GM19035 (cell line): ENCODE data around the gene METTL8.
"Not testable (repeated sequence)": the region's sequence is repeated elsewhere in the genome, so short reads cannot be mapped to it uniquely, and the experiment has no call there.

Source experiments
- ATAC-seq: cut with Tn5 transposase; IDR thresholded peaks from one replicate; pipeline ENCODE4 v1.9.1; 2021; ENCODE audit not compliant: unreplicated experiment

The METTL8 gene

DNA sequence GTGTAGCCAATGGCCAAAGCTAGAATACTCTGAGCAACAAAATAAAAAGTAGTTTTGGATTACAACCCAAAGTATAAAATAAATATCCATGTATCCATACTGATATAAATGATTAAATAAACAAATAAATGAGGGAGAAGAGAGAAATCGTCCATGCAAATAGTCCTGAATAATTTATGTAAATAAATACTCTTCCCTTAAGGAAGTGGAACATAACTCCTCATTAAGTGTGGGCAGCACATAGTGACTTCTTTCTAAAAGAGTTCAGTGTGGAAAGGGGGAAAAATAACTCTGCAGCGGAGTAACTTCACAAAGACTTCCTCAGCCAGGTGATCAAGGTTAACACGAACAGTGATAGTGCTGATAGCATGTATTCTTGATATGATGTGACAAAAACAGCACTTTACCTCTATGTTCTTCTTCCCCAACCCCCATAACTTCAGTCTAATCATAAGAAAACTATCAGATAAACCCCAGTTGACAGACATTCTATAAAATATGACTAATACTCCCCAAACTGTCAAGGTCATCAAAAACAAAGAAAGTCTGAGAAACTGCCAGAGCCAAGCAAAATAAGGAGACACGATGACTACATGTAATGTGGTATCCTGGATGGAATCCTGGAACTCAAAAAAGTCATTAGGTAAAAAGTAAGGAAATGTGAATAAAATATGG, 30.7 kb downstream of the METTL8 start:
- ATAC-seq: no peak

DNA sequence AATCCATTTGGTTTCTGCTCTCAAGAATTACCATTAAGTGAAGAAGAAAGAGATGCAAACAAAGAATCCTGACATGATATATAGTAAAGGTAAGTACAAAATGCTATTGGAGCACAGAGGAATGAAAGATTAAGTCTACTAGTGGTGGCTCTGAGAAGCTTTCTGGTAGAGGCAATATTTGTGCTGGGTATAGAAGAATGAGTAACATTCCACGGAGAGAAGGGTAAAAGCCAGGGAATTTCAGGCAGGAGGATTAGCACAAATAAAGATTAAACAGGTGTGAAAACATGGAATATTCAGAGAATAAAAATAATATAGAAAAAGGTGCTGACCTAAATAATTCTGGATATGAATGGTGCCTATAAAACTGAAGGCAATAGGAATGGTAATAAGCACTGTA, 31.8 kb downstream of the METTL8 start:
- no peak for ATAC-seq

DNA sequence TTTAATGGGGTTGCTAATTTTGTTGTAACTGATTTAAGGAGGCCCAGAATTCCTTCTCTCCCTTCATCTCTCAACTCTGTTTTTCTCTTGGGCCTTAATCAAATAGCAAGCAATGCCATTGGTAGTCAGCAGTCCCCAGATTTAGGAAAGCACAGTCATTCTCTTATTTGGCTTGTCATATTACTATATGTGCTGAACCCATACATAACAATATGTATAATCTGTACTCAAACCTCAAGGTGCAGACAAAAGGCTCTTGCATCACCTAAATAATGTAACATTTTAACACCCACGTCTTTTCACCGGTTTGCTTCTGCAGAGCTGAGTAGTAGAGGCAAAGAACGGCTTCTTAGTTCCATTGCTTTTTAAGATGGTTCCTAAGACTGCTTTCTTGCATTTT, 33.4 kb downstream of the METTL8 start:
- no peak for ATAC-seq

DNA sequence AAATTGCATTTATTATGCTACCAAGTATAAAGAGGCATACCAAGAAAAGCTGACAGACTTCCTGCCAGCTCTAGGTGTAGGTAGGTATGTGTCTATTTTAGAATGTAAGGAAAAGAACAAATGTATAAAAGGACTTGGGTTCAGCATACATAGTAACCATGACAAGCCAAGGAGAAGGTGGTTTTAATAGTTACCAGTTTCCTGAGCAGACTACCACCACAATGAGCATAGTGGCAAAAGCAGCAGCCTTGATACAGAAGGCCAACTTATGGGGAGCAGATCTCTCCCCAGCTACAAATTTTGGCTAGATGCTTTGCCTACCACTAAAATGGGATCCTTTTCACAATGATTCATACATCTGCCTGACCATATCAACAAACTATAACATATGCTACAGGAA, 34.5 kb downstream of the METTL8 start:
- no peak for ATAC-seq

DNA sequence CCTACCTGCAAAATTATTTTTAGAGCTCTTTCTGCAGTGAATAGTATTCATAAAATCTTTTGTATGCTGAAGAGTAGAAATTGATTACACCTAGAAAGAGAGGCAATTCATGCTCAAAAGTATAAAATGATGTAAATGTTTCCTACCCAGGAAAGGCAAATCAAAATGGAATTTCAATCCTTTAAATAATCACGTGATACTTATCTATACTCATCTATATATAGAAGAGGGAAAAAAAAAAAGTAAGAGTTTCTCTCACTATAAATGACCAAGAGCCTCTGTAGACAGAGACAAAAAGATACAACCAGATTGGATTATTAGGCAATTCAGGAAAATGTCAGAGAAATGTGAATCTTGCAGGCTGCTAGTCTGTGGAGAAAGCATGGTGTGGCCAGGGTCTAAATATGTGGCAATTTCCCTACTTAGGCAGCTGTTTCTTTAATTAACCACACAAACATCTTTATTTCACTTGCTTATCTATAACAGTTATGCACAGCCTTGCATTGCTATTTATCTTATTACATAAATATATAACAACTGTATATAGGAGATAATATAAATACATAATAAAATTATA, 39.5 kb downstream of the METTL8 start:
- no peak for ATAC-seq

DNA sequence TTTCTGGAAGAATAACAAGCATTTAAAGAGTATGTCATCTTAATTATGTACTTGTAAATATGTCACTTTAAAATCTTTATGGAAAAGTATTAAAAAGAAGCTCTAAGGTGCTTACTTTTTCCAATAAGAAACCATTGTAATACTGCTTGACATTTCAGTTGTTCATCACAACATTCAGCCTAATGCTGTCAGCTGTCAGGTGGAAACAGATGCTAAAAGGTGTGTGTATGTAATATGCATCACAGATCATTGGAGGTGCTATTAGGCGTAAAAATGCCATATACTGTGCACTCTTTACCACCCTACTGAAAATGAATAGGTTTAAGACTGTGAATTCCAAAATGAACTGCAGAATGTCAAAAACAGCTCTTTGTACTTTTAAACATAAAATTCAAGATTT, 40.3 kb downstream of the METTL8 start:
- ATAC-seq: no peak

DNA sequence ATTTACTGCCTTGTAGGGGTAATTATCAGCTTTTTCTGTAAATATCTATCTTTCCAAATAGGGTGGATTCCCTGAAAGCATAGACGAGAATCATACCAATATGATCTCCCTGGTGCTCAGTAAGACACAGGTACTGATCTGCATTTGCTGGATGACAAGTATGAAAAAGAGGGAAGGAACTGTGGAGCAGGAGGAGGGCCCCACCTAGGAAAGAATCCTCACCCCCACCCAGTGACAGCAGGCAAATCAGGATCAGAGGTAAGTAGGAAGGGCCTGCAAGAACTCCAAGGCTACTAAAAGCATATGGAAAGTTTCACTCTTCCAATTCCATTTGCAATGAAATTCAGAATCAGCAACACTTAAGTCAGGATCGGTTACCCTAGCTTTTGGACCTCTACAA, 42.3 kb downstream of the METTL8 start:
- no peak for ATAC-seq

DNA sequence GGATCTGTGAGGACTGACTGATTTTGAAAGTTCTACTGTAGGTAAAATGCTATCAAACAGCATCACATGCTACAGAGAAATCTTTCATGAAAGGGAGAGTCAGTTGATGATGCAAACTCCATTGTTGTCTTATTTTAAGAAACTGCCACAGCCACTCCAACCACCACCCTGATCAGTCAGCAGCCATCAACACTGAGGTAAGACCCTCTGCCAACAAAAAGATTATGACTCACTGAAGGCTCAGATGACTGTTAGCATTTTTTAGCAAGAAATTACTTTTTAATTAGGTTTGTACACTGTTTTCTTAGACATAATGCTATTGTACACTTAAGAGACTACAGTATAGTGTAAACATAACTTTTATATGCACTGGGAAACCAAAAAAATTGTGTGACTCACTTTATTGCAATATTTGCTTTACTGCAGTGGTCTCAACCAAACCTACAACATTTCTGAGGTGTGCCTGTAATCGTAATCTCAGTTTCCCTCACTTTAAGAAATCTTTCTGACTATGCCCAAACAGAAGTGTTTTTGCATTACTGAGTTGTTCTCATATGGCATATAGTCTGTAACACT, 42.8 kb downstream of the METTL8 start:
- ATAC-seq: no peak

DNA sequence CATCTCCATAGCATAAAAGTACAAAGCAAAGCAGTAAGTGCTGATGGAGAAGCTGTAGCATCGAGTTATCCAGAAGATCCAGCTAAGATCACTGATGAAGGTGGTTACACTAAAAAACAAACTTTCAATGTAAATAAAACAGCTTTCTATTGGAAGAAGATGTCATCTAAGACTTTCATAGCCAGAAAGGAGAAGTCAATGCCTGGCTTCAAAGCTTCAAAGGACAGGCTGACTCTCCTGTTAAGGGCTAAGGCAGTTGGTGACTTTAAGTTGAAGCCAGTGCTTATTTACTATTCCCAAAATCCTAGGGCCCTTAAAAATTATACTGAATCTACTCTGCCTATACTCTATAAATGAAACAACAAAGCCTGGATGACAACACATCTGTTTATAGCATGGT, 44.0 kb downstream of the METTL8 start:
- no peak for ATAC-seq

DNA sequence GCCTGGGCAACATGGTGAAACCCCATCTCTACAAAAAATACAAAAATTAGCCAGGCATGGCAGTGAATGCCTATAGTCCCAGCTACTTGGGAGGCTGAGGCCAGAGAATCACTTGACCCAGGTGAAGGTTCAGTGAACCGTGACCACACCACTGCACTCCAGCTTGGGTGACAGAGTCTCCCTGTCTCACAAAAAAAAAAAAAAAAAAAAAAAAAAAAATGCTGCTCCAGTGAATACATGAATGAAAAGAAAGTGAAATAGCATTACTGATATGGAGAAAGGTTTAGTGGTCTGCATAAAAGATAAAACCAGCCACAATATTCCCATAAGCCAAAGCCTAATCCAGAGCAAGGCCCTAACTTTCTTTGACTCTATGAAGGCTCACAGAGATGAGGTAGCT, 44.5 kb downstream of the METTL8 start:
- ATAC-seq: no peak

DNA sequence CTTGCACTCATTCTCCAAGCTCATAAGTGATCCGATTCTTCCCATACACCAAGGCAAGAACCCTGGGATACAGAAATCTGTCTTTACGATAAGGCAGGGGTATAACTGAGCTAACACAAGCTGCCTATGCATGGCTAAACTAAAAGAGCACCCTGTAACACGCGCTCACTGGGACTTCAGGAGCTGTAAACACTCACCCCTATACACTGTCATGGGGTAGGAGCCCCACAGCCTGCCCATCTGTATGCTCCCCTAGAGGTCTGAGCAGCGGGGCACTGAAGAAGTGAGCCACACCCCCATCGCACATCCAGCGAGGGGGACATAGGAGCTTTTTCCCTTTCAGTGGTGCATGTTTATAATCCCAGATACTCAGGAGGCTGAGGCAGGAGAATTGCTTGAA, 46.7 kb downstream of the METTL8 start:
- ATAC-seq: no peak

DNA sequence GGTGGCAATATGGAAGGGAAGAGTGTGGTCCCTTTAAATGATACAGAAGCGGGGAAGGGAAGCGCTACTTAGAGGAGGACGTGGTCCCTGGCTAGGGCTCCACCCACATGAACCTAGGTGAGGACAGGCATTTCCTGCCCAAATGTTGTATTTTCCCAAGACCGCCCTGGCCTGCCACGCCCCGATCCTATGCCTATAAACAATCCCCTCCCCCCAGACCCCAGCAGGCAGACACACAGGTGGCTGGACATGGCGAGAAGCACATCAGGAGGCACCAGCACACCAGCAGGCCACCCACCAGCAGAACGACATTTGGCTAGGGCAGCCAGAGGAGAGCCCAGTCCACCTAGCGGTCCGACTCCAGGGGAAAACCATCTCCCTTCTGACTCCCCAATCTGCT, 47.2 kb downstream of the METTL8 start:
- no peak for ATAC-seq

DNA sequence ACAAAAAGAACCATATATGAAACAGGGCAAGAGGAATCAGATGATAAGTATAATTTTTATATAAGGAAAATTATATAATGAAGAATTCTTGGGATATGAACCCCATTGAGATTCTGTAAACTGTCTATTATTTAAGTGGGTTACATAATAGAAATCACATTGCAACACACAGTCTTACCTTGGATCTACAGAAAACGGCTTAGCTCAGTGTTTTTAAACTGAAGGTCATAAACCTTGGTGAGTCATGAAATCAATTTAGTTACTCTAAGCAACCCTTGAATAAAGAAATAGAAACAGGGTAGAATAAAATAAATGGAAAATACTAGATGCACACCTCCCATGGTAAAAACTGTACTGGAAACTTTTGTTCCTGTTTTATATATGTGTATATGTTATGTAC, 50.7 kb downstream of the METTL8 start:
- no peak for ATAC-seq

DNA sequence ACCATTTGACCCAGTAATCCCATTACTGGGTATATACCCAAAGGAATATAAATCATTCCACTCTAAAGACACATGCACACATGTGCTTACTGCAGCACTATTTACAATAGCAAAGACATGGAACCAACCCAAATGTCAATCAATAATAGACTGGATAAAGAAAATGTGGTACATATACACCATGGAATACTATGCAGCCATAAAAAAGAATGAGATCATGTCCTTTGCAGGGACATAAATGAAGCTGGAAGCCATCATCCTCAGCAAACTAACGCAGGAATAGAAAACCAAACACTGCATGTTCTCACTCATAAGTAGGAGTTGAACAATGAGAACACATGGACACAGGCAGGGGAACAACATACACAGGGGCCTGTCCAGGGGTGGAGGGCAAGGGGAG, 51.6 kb downstream of the METTL8 start:
- ATAC-seq: not testable (repeated sequence)

DNA sequence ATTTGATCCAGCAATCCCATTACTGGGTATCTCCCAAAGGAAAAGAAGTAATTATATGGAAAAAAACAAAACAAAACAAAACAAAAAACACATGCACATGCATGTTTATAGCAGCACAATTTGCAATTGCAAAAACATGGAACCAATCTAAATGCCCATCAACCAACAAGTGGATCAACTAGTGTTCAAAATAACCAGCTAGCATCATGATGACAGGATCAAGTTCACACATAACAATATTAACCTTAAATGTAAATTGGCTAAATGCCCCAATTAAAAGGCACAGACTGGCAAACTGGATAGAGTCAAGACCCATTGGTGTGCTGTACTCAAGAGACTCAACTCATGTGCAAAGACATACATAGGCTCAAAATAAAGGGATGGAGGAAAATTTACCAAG, 55.9 kb downstream of the METTL8 start:
- ATAC-seq: not testable (repeated sequence)

DNA sequence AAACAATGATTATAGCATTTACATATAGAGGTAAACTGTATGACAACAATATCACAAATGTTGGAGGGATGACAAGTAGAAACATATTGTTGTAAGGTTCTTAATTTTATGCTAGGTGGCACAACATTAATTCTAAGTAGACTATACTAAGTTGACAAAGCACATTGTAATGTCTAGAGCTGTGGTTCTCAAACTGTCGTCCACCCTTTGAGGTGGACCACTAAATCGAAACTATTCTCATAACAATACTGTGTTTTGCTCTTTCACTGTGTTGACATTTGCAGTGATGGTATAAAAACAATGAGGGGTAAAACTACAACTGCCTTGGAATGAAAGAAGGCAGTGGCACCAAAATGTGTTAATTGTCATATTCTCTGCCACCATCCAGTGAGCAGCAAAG, 66.1 kb downstream of the METTL8 start:
- no peak for ATAC-seq

DNA sequence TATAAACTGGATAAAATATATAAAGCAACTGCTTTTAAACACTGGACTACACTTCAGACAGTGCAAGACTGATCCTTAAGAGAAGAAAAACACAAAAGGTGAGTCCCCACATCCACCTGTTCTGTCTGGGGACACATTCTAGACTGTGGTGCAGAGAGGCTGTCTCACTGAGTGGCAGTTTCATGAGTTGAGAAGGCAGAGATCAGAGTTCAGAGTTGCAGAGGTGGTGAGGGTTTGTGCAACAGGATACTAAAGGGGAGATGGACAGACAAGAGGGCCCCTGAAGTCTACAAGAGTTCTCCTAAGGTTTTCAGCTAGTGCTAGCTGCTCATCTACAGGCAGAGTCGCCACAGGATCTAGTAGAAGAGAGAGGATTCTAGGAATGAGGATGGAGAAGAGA, 68.0 kb downstream of the METTL8 start:
- no peak for ATAC-seq

DNA sequence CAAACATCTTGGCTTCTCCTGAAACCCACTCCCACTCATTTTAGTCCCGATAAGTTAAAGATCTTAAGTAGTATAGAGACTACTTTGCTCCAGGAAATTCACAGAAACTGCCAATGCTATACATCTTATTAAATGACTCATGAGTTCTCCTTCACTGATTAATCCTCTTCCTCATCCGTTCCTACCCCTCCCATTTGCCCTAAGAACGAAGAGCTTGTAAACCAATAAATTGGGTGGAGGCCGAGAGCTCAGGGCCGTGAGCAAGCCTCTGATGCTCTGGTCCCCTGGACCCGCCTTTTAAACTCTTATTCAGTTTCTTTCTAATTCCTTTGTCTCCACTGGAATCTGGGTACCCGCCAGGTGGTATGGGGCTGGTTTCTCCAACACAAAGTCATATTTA, 68.6 kb downstream of the METTL8 start:
- ATAC-seq: no peak

DNA sequence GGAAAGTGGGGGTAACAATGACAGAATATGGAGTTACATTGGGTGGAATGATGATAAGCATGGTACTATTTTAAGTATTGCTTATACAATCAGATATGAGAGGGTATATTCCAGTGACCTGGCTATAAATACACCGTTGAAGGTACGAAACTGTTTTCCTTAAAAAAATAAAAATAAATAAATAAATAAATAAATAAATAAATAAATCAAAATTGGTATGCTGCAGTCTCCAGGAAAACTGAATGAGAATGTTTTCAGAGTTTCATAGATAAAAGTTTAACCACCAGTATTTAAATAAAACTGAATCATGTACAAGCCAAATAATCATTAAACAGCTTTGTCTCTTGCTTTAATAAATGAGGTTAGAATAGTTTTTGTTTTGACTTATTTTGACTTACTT, 71.4 kb downstream of the METTL8 start:
- no peak for ATAC-seq

DNA sequence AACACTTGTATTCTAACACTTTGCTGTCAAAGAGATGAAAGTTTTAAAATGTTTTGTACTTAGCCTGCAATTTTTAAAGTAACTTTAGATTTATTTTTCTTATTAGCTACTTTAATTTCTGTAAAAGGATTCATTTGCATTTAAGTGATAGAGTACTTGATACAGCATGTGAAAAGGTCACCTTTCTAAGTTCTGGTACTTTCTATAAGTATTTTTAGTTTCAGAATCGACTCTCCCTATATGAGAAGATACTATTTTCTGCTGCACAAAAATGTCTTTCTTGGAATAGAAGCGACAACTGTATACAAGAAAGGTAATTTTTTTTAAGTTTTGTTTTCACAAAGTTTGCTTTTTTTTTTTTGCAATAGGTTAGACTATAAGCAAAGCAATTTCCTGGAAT, 72.9 kb downstream of the METTL8 start:
- no peak for ATAC-seq

DNA sequence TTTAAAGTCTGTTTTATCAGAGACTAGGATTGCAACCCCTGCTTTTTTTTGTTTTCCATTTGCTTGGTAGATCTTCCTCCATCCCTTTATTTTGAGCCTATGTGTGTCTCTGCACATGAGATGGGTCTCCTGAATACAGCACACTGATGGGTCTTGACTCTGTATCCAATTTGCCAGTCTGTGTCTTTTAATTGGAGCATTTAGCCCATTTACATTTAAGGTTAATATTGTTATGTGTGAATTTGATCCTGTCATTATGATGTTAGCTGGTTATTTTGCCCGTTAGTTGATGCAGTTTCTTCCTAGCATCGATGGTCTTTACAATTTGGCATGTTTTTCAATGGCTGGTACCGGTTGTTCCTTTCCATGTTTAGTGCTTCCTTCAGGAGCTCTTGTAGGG, 80.0 kb downstream of the METTL8 start:
- not testable (repeated sequence) for ATAC-seq

DNA sequence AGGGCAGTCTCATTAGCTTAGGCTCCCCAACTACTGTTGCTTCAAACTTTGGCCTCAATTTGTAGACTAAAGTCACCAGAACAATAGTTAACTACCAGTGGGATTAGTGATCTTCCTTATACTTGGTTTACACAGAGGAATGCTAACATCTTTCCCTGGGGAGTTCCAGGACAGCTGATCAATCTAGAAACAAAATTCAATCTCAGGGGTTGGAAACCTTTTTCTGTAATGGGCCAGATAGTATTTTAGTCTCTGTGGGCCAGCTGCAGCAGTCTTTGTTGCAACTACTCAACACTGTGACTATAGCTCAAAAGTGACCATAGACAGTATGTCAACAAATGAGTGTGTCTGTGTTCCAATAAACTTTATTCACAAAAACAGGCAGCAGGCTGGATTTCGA, 85.7 kb downstream of the METTL8 start:
- ATAC-seq: no peak

DNA sequence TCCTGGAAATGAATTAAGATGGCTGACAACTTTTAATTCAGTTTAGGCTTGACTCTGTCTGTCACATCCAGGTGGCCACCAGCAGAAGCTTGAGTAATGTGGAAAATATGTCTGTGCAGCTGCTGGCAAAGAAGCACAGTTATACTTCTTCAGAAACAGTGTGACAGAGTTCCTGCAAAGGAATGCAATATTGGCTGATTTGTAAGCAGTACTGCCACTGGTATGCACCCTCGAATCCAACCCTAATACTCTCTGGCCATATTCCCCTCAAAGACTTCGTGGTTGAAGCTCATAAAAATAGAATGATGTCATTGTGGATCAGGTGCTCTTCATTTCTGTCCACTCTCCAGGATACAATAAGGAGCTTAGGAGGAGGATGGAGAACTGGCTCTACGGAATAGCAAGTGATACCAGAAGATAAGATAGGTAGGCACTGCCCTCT, 86.2 kb downstream of the METTL8 start:
- no peak for ATAC-seq
